ENCODE data around the gene MANBA.
"Not testable (repeated sequence)": the region's sequence is repeated elsewhere in the genome, so short reads cannot be mapped to it uniquely, and the experiment has no call there.

DNA sequence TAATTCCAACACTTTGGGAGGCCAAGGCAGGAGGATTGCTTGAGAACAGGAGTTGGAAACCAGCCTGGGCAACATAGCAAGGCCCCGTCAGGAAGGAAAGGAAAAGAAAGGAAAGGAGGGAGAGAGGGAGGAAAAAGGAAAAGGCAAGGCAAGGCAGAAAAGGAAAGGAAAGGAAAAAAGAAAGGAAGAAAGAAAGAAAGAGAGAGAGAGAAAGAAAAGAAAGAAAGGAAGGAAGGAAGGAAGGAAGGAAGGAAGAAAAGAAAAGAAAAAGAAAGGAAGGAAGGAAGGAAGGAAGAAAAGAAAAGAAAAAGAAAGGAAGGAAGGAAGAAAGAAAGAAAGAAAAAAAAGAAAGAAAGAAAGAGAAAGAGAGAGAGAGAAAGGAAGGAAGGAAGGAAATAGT lies 51.7 kb downstream of the MANBA start:
- TF ChIP-seq, protein P1, sequence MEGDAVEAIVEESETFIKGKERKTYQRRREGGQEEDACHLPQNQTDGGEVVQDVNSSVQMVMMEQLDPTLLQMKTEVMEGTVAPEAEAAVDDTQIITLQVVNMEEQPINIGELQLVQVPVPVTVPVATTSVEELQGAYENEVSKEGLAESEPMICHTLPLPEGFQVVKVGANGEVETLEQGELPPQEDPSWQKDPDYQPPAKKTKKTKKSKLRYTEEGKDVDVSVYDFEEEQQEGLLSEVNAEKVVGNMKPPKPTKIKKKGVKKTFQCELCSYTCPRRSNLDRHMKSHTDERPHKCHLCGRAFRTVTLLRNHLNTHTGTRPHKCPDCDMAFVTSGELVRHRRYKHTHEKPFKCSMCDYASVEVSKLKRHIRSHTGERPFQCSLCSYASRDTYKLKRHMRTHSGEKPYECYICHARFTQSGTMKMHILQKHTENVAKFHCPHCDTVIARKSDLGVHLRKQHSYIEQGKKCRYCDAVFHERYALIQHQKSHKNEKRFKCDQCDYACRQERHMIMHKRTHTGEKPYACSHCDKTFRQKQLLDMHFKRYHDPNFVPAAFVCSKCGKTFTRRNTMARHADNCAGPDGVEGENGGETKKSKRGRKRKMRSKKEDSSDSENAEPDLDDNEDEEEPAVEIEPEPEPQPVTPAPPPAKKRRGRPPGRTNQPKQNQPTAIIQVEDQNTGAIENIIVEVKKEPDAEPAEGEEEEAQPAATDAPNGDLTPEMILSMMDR (IDR thresholded peaks at IDR 0.05): not testable (repeated sequence)
- not testable (repeated sequence) for TF ChIP-seq POLR2A (IDR thresholded peaks at IDR 0.05)

All from uterus (tissue), 2 donors.